Measurements from ENCODE around the gene SPRYD3.
A peak's percentile ranks its signal among the peaks of the same experiment; 100 is the strongest.
"Not testable (repeated sequence)": the region's sequence is repeated elsewhere in the genome, so short reads cannot be mapped to it uniquely, and the experiment has no call there.

The SPRYD3 gene

GRCh38 chr12:53112431-53112830 lies 33.2 kb upstream of the SPRYD3 start:
- H3K4me3 Mint-ChIP-seq; H3K36me3 Mint-ChIP-seq (ENCODE audit: insufficient read depth); H3K27ac Mint-ChIP-seq (ENCODE audit: low read depth); H3K9me3 Mint-ChIP-seq; ATAC-seq (replicated peaks; ENCODE audit: extremely low read depth, poor library complexity, severe bottlenecking); H3K27me3 Mint-ChIP-seq; DNase-seq (ENCODE audit: low spot score in 2 of 2); H3K4me1 Mint-ChIP-seq: not testable (repeated sequence)

- DNase-seq (ENCODE audit: low spot score in 2 of 2) (no peak), ATAC-seq (replicated peaks; ENCODE audit: extremely low read depth, poor library complexity, severe bottlenecking) (no peak)
- no peak overlapping the region for H3K27ac Mint-ChIP-seq (ENCODE audit: low read depth)
- H3K27me3 Mint-ChIP-seq = no peaks in the 10 kb centered on the region
- peaks cover 1% of the 10 kb centered on the region for H3K36me3 Mint-ChIP-seq (ENCODE audit: insufficient read depth)
- no peak overlapping the region for H3K4me3 Mint-ChIP-seq
- H3K4me1 Mint-ChIP-seq = peaks cover 24% of the 10 kb centered on the region
- no peaks in the 10 kb centered on the region for H3K9me3 Mint-ChIP-seq
Measured at GRCh38 chr12:53107122-53107521, 27.9 kb upstream of the SPRYD3 start.

GRCh38 chr12:53105712-53106439 lies 26.7 kb upstream of the SPRYD3 start:
- DNase-seq (ENCODE audit: low spot score in 2 of 2) = no peak
- no peak overlapping the region for H3K27ac Mint-ChIP-seq (ENCODE audit: low read depth)
- no peak for ATAC-seq (replicated peaks; ENCODE audit: extremely low read depth, poor library complexity, severe bottlenecking)

GRCh38 chr12:53105256-53105655 lies 26.1 kb upstream of the SPRYD3 start:
- Mint-ChIP-seq H3K4me1 (peaks cover 28% of the 10 kb centered on the region), H3K9me3 (no peaks in the 10 kb centered on the region), H3K27me3 (no peaks in the 10 kb centered on the region), H3K27ac (ENCODE audit: low read depth) (no peak overlapping the region), H3K4me3 (no peak overlapping the region), H3K36me3 (ENCODE audit: insufficient read depth) (peaks cover 1% of the 10 kb centered on the region)
- ATAC-seq (replicated peaks; ENCODE audit: extremely low read depth, poor library complexity, severe bottlenecking) (no peak), DNase-seq (ENCODE audit: low spot score in 2 of 2) (no peak)

More at GRCh38 chr12:53105712-53106439, 26.7 kb upstream of the SPRYD3 start:
- H3K27me3 Mint-ChIP-seq = no peaks in the 10 kb centered on the region
- H3K36me3 Mint-ChIP-seq (ENCODE audit: insufficient read depth) = peaks cover 1% of the 10 kb centered on the region
- no peaks in the 10 kb centered on the region for H3K9me3 Mint-ChIP-seq
- no peak overlapping the region for H3K4me3 Mint-ChIP-seq
- H3K4me1 Mint-ChIP-seq = peaks cover 28% of the 10 kb centered on the region

GRCh38 chr12:53103860-53104305 lies 24.7 kb upstream of the SPRYD3 start:
- Mint-ChIP-seq H3K27me3 (no peaks in the 10 kb centered on the region), H3K27ac (ENCODE audit: low read depth) (peak overlapping the region; percentile 88), H3K4me3 (peak overlapping the region; percentile 65), H3K9me3 (no peaks in the 10 kb centered on the region), H3K4me1 (peaks cover 36% of the 10 kb centered on the region), H3K36me3 (ENCODE audit: insufficient read depth) (peaks cover 3% of the 10 kb centered on the region)
- DNase-seq (ENCODE audit: low spot score in 2 of 2) (no peak), ATAC-seq (replicated peaks; ENCODE audit: extremely low read depth, poor library complexity, severe bottlenecking) (peak; percentile 20)

- peak within 1 kb of the TSS; percentile 65 for H3K4me3 Mint-ChIP-seq
- H3K9me3 Mint-ChIP-seq = no peaks in the 10 kb centered on the region
- peak within 1 kb of the TSS; percentile 88 for H3K27ac Mint-ChIP-seq (ENCODE audit: low read depth)
- peaks cover 3% of the 10 kb centered on the region for H3K36me3 Mint-ChIP-seq (ENCODE audit: insufficient read depth)
- H3K27me3 Mint-ChIP-seq = no peaks in the 10 kb centered on the region
- peak in 1 of 2 donors; percentile 48 for DNase-seq (ENCODE audit: low spot score in 2 of 2)
- ATAC-seq (replicated peaks; ENCODE audit: extremely low read depth, poor library complexity, severe bottlenecking) = peak; percentile 84
- peaks cover 43% of the 10 kb centered on the region for H3K4me1 Mint-ChIP-seq
Measured at GRCh38 chr12:53102883-53103807, 24.0 kb upstream of the SPRYD3 start, which contains the start of gene SOAT2. Gene SOAT2, plus strand, starts transcription at chr12:53103486. Its CDS starts 92 bp downstream, at chr12:53103578.

GRCh38 chr12:53101931-53102781 lies 23.0 kb upstream of the SPRYD3 start:
- Mint-ChIP-seq H3K36me3 (ENCODE audit: insufficient read depth) (peaks cover 3% of the 10 kb centered on the region), H3K4me1 (peaks cover 53% of the 10 kb centered on the region), H3K9me3 (no peaks in the 10 kb centered on the region), H3K27me3 (no peaks in the 10 kb centered on the region), H3K4me3 (peak overlapping the region; percentile 65), H3K27ac (ENCODE audit: low read depth) (peak overlapping the region; percentile 88)
- ATAC-seq (replicated peaks; ENCODE audit: extremely low read depth, poor library complexity, severe bottlenecking) (no peak), DNase-seq (ENCODE audit: low spot score in 2 of 2) (no peak)

GRCh38 chr12:53101266-53101665 lies 22.1 kb upstream of the SPRYD3 start:
- no peak for DNase-seq (ENCODE audit: low spot score in 2 of 2)
- peaks cover 3% of the 10 kb centered on the region for H3K36me3 Mint-ChIP-seq (ENCODE audit: insufficient read depth)
- no peaks in the 10 kb centered on the region for H3K9me3 Mint-ChIP-seq
- no peak overlapping the region for H3K4me3 Mint-ChIP-seq
- peak overlapping the region; percentile 88 for H3K27ac Mint-ChIP-seq (ENCODE audit: low read depth)
- peaks cover 62% of the 10 kb centered on the region for H3K4me1 Mint-ChIP-seq
- no peaks in the 10 kb centered on the region for H3K27me3 Mint-ChIP-seq
- no peak for ATAC-seq (replicated peaks; ENCODE audit: extremely low read depth, poor library complexity, severe bottlenecking)

- Mint-ChIP-seq H3K36me3 (ENCODE audit: insufficient read depth) (peaks cover 3% of the 10 kb centered on the region), H3K27ac (ENCODE audit: low read depth) (no peak overlapping the region), H3K9me3 (no peaks in the 10 kb centered on the region), H3K4me1 (peaks cover 63% of the 10 kb centered on the region), H3K27me3 (no peaks in the 10 kb centered on the region), H3K4me3 (no peak overlapping the region)
- DNase-seq (ENCODE audit: low spot score in 2 of 2) (no peak), ATAC-seq (replicated peaks; ENCODE audit: extremely low read depth, poor library complexity, severe bottlenecking) (no peak)
Measured at GRCh38 chr12:53100466-53101151, 21.4 kb upstream of the SPRYD3 start.

GRCh38 chr12:53099071-53099882 lies 20.1 kb upstream of the SPRYD3 start:
- Mint-ChIP-seq H3K4me1 (peaks cover 60% of the 10 kb centered on the region), H3K27me3 (no peaks in the 10 kb centered on the region), H3K4me3 (peak overlapping the region; percentile 67), H3K9me3 (no peaks in the 10 kb centered on the region), H3K27ac (ENCODE audit: low read depth) (no peak overlapping the region), H3K36me3 (ENCODE audit: insufficient read depth) (peaks cover 3% of the 10 kb centered on the region)
- DNase-seq (ENCODE audit: low spot score in 2 of 2) = peak; percentile 80 to 87
- ATAC-seq (replicated peaks; ENCODE audit: extremely low read depth, poor library complexity, severe bottlenecking) = peak; percentile 39

GRCh38 chr12:53098354-53098981 lies 19.3 kb upstream of the SPRYD3 start:
- ATAC-seq (replicated peaks; ENCODE audit: extremely low read depth, poor library complexity, severe bottlenecking) (no peak), DNase-seq (ENCODE audit: low spot score in 2 of 2) (no peak)
- Mint-ChIP-seq H3K27ac (ENCODE audit: low read depth) (no peak overlapping the region), H3K4me3 (peak overlapping the region; percentile 67), H3K4me1 (peaks cover 52% of the 10 kb centered on the region), H3K36me3 (ENCODE audit: insufficient read depth) (peaks cover 1% of the 10 kb centered on the region), H3K27me3 (no peaks in the 10 kb centered on the region), H3K9me3 (no peaks in the 10 kb centered on the region)
